GM18505 (cell line): ENCODE data around the gene EXOC1.

Experiments used
- ATAC-seq: cut with Tn5 transposase; IDR thresholded peaks from one replicate; pipeline ENCODE4 v1.9.1; 2021; ENCODE audit not compliant: unreplicated experiment
- POLR2A ChIP-seq: IDR thresholded peaks from 4 replicates; pipeline ENCODE4 v1.6.1; 2011; ENCODE audit warnings: borderline replicate concordance; ENCODE audit not compliant: insufficient read depth, insufficient read length; ENCODE audit errors: extremely low read depth

The EXOC1 gene

GRCh38 chr4:55939421-55939820, 86.0 kb downstream of the EXOC1 start:
- no peak for TF ChIP-seq POLR2A
- no peak for ATAC-seq

GRCh38 chr4:55941881-55942396, 88.5 kb downstream of the EXOC1 start:
- ATAC-seq: no peak
- no peak for TF ChIP-seq POLR2A

GRCh38 chr4:55947254-55947882, 93.9 kb downstream of the EXOC1 start:
- ATAC-seq: peak; percentile 29
- no peak for TF ChIP-seq POLR2A

- ATAC-seq: peak; percentile 16
- TF ChIP-seq POLR2A: peak; percentile 3
These were observed 94.7 kb downstream of the EXOC1 start for GRCh38 chr4:55947912-55948725.

- ATAC-seq: peak; percentile 72
- TF ChIP-seq POLR2A: peak; percentile 74
These were observed 95.5 kb downstream of the EXOC1 start, which contains the start of gene CEP135 for GRCh38 chr4:55948726-55949481. Gene CEP135, plus strand, starts transcription at chr4:55948945. Its CDS starts 3,186 bp downstream, at chr4:55952131.

GRCh38 chr4:55949482-55949802, 96.0 kb downstream of the EXOC1 start:
- no peak for TF ChIP-seq POLR2A
- ATAC-seq: no peak

- ATAC-seq: no peak
- TF ChIP-seq POLR2A: no peak
These were observed 97.9 kb downstream of the EXOC1 start for GRCh38 chr4:55951191-55951922.
